Cardiac fibroblast (primary cell): ENCODE data around the gene PLEKHB1.

Experiments
- DNase-seq, 2 donors: peaks; one replicate each; pipeline versions ENCODE4 v3.0.0 to v3.0.0-alpha.2; 2010; ENCODE audit warnings: low read depth in 2 of 2
- H3K4me3 ChIP-seq, 2 donors: replicated peaks in 1 of 2; 1 replicate in 1 of 2; 2 replicates in 1 of 2; pipeline ENCODE4 v1.5.1; 2011; ENCODE audit warnings: low read depth in 2 of 2, low read length in 2 of 2, mild to moderate bottlenecking in 2 of 2, moderate library complexity in 1 of 2
- TF ChIP-seq, protein P1 (sequence below): IDR thresholded peaks from one replicate; pipeline ENCODE4 v1.5.1; 2011; ENCODE audit warnings: low read depth, mild to moderate bottlenecking, low read length, inconsistent platforms

Gene PLEKHB1

DNA sequence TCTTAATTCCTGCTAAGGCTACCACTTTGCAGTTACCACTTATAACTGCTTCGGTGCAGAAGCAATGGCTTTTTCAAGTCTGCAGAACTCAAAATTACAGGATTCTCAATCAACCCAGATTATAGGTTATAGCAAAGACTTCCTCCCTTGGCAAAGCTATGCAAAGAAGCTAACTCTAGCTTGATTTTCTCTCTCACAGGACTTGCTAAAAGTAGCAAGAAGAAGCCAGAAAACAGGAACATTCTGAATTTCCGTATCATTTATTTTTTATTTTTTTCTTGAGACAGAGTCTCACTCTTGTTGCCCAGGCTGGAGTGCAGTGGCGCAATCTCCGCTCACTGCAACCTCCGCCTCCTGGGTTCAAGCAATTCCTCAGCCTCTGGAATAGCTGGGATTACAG lies 10.7 kb upstream of the PLEKHB1 start:
- H3K4me3 ChIP-seq, result no peak overlapping the region
- TF ChIP-seq, protein P1, sequence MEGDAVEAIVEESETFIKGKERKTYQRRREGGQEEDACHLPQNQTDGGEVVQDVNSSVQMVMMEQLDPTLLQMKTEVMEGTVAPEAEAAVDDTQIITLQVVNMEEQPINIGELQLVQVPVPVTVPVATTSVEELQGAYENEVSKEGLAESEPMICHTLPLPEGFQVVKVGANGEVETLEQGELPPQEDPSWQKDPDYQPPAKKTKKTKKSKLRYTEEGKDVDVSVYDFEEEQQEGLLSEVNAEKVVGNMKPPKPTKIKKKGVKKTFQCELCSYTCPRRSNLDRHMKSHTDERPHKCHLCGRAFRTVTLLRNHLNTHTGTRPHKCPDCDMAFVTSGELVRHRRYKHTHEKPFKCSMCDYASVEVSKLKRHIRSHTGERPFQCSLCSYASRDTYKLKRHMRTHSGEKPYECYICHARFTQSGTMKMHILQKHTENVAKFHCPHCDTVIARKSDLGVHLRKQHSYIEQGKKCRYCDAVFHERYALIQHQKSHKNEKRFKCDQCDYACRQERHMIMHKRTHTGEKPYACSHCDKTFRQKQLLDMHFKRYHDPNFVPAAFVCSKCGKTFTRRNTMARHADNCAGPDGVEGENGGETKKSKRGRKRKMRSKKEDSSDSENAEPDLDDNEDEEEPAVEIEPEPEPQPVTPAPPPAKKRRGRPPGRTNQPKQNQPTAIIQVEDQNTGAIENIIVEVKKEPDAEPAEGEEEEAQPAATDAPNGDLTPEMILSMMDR, result no peak
- DNase-seq, result no peak

DNA sequence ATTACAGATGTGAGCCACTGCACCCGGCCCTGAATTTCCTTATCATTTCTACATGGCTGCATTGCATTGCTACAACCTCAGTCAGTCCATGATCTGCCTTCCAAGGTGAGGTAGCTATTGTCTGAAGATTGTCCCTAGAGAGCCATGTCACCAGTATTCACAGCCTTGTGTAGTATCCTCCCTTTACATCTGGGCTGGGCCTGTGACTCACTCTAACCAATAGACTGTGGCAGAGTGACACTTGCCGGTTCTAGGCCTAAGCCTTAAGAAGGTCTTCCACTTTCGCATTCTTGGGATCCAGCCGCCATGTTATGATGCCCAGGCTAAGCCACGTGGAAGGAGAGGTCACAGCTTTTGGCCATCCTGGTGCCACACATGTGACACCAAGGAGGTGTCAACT lies 10.1 kb upstream of the PLEKHB1 start:
- TF ChIP-seq, protein P1, result no peak
- no peak for DNase-seq
- H3K4me3 ChIP-seq, result no peak overlapping the region

DNA sequence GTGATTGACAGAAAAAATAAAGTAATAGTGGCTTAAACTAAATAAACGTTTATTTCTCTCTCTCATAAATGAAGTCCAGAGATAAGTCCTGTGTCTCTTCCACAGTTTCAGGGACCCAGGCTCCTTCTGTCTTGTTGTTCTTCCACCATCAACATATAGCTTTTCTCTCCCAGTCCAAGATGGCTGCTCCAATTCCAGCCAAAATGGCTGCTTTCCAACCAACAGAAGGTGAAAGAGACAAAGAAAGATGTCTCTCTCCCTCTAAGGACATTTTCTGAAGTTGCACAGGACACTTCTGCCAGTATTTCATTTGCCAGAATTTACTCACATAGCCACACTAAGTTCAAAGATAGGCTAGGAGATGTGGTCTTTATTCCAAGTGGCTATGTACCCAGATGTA lies 9.4 kb upstream of the PLEKHB1 start:
- no peak overlapping the region for H3K4me3 ChIP-seq
- TF ChIP-seq, protein P1, result no peak
- DNase-seq, result no peak

DNA sequence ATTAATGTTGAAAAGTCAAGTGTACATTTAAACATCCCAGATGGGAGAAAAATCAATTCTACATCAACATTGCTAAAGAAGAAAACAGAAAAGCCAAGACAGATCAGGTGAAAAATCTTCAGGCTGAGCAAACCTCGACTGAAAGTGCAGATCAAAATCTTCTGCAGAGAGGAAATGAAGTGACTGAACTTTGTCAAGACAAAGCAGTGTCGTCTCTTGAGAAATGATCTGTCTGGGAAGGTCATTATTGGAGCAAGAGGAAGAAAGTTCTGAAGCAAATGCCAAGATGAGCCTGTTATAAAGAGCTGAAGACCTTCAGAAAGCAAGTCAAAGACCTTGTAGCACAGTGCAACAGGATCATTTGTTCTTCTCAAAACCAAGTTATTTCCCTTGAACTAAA lies 5.8 kb upstream of the PLEKHB1 start:
- TF ChIP-seq, protein P1, result no peak
- DNase-seq, result no peak
- no peak overlapping the region for H3K4me3 ChIP-seq

DNA sequence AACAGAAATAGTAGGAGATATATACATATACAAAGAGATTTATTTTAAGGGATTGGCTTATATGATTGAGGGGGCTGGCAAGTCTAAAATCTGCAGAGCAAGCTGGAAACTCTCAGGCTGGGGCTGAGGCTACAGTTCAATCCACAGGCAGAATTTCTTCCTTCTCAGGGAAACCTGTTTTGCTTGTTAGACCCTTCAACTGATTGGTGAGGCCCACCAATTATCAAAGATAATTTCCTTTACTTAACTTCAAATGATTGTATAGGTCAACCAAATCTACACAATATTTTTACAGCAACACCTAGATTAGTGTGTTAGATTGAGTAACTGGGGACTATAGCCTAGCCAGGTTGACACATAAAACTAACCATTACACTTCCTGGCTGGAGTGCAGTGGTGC lies 4.7 kb upstream of the PLEKHB1 start:
- TF ChIP-seq, protein P1, result no peak
- H3K4me3 ChIP-seq, result no peak overlapping the region
- DNase-seq, result no peak

DNA sequence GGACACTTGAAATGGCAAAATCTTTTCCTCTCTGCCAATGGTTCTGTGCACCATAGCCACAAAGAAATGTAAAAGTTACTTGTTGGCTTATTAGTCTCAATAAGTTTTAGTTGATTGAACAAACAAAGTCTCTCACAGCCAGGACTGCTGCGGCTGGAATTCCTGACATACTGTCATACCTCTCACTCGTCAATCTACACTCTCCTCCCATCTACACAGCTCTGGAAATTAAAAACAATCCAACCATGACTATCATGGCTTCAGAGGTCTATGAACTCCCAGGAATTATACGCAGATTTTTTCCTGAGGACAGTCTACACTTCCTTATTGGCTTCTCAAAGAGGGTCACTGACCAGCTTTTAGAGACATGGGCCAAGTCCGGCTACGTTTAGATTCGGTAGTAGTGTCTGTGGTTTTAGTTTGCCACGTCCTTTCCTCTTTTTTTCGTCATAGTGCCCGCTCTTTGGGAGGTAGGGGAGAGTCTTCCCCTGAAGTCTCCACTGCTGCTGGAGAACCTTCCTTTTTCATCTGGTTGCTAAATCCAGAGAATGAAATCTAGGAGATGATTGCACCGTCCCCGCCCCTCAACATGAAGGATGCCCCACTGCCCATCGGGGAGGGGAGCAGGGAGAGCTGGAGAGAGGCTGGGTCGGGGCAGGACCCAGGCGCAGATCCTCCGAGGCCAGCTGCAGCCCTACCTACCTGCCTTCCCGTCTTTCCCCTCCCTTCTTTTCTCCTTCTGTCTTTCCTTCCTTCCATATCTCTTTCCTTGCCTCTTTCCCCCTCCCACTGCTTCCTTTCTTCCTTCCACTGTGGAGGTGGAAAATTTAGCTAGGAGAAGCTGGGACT lies 1.0 kb upstream of the PLEKHB1 start:
- DNase-seq, result no peak
- TF ChIP-seq, protein P1, result no peak
- no peak overlapping the region for H3K4me3 ChIP-seq
